ENCODE measurements around the gene RAB13. TPM values are rescaled to one million over a fixed set of nuclear protein-coding genes. Genes with fewer than 3 reads are reported as not detected.

RAB13 gene
- polyA plus RNA-seq, 3 donors: 1.8 to 5.1 (median 3.9) TPM

DNA sequence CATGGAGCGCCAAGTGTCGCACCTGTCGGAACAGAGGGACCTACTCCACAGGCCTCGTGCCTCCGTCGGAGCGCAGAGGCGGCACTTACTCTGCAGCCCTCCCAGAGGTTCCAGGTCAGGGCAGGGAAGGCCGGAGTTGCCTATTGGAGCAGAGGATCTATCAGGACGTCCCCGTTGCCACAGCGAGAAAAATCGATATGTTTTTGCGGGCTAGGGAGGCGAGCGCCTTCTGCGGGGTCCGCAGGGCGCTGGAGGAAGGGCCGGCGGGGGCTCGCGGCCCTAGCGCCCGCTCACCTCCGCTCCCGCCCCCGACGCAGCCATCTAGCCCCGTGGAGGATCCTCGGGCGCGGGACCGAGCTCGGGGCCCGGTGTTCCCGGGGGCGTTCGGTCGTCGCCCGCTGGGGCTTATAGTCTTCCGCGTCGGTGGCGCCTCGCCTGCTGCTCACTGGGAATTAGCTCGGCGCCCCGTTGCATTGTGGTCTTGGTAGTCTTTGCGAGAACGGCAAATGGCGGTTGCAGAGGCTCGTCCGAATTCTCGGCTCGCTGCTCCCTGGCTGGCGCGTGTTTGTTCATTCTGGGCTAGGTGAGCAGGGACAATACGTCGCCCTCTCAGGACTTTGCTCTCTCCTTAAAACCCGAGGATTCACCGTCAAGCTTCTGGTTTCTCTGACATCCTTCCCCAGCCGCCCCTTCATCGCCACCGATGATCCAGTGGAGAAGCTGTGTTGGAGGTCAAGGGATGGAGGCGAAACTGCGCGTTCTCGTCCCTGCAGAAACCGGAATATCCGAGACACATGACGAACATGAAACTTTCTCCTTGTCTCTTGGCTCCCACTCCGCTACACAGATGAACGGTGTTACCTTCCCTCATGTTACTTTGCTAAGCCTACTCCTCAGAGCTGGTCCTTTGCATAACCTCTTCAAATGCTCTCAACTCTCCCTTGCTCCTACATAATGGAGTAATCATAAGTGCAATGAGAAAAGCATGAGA, 8.6 kb downstream of the RAB13 start, which contains the start of gene JTB:
TSS of gene JTB (minus strand) at position 425 of the 991 bp plus-strand sequence. CDS start at position 3, 422 bp downstream.
- Mint-ChIP-seq H3K27ac (peak within 1 kb of the TSS; percentile 90 to 97 (median 94)), H3K9me3 (no peaks in the 10 kb centered on the region), H3K4me1 (peaks cover 50% of the 10 kb centered on the region), H3K27me3 (ENCODE audit: low read depth in 3 of 3) (peaks cover 0 to 2% (median 0%) of the 10 kb centered on the region in 3 donors), H3K4me3 (peak within 1 kb of the TSS; percentile 99), H3K36me3 (peaks cover 25 to 33% of the 10 kb centered on the region in 2 donors)
- Histone ChIP-seq H3K4me3 (replicated peaks in 1 of 3; ENCODE audit: low read depth in 2 of 3, low read length in 3 of 3) (peak within 1 kb of the TSS; percentile 75 to 95 (median 77)), H3K9me3 (replicated peaks in 1 of 2; ENCODE audit: control insufficient read depth in 1 of 2, insufficient read depth in 1 of 2, low read length in 2 of 2) (no peaks in the 10 kb centered on the region), H3K27me3 (ENCODE audit: control insufficient read depth in 2 of 2, insufficient read depth in 2 of 2, low read length in 2 of 2) (no peaks in the 10 kb centered on the region), H3K9ac (ENCODE audit: insufficient read depth, low read length, poor library complexity, severe bottlenecking) (peak within 1 kb of the TSS; percentile 83), H4K20me1 (ENCODE audit: insufficient read depth, low read length) (peaks cover 6% of the 10 kb centered on the region), H3K4me2 (replicated peaks; ENCODE audit: extremely low read depth, low read length, poor library complexity, severe bottlenecking) (peak within 1 kb of the TSS; percentile 90), H3K4me1 (ENCODE audit: control insufficient read depth in 1 of 2, insufficient read depth in 2 of 2, low read length in 2 of 2) (peaks cover 26 to 43% of the 10 kb centered on the region in 2 donors), H3K79me2 (ENCODE audit: insufficient read depth, low read length) (peaks cover 30% of the 10 kb centered on the region), H2AFZ (ENCODE audit: insufficient read depth, low read depth, low read length, poor library complexity, severe bottlenecking) (peak within 1 kb of the TSS; percentile 89), H3K36me3 (replicated peaks in 1 of 2; ENCODE audit: control insufficient read depth in 1 of 2, insufficient read depth in 2 of 2, low read length in 2 of 2) (peaks cover 23 to 31% of the 10 kb centered on the region in 2 donors), H3K27ac (ENCODE audit: low read depth in 1 of 2, low read length in 2 of 2) (peak within 1 kb of the TSS; percentile 53 to 85)
- TF ChIP-seq, protein P1, sequence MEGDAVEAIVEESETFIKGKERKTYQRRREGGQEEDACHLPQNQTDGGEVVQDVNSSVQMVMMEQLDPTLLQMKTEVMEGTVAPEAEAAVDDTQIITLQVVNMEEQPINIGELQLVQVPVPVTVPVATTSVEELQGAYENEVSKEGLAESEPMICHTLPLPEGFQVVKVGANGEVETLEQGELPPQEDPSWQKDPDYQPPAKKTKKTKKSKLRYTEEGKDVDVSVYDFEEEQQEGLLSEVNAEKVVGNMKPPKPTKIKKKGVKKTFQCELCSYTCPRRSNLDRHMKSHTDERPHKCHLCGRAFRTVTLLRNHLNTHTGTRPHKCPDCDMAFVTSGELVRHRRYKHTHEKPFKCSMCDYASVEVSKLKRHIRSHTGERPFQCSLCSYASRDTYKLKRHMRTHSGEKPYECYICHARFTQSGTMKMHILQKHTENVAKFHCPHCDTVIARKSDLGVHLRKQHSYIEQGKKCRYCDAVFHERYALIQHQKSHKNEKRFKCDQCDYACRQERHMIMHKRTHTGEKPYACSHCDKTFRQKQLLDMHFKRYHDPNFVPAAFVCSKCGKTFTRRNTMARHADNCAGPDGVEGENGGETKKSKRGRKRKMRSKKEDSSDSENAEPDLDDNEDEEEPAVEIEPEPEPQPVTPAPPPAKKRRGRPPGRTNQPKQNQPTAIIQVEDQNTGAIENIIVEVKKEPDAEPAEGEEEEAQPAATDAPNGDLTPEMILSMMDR (IDR thresholded peaks at IDR 0.05): no peak
- peak; percentile 62 to 79 (median 72) for DNase-seq
- WGBS (ENCODE audit: insufficient coverage): under 1% methylated on average over 68 of the region's 75 CpGs
- intact Hi-C loops (cut with micrococcal nuclease): no loop called here

DNA sequence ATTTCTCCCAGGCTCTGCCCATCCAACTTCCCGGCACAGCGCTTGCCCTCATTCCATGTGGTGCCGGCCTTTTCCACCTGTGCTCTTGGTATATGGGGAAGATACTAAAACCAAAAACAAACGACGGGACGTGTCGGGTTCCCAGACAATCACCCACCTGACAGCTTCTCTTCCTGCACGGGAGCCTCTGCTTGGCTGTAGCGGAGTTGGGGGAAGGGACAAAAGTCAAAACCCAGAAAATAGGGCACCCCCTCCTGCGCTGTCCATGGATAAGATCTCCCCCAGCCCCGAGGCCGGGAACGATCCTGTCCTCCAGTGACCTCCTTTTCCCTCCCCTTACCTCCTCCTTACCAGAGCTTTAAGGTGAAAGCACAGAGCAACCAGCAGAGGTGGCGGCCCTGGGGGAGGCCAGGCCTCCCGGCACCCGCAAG, 9.3 kb downstream of the RAB13 start:
- Mint-ChIP-seq H3K4me1 (peaks cover 53% of the 10 kb centered on the region), H3K27ac (peak overlapping the region; percentile 90 to 97 (median 92)), H3K27me3 (ENCODE audit: low read depth in 3 of 3) (peaks cover 0 to 4% (median 0%) of the 10 kb centered on the region in 3 donors), H3K9me3 (no peaks in the 10 kb centered on the region), H3K4me3 (peak overlapping the region; percentile 99), H3K36me3 (peaks cover 25 to 33% of the 10 kb centered on the region in 2 donors)
- WGBS (ENCODE audit: insufficient coverage): 0% methylated on average over 7 of the region's 16 CpGs
- TF ChIP-seq, protein P1 (IDR thresholded peaks at IDR 0.05): no peak
- no peaks in the 10 kb centered on the region for H3K9me3 ChIP-seq (replicated peaks in 1 of 2; ENCODE audit: control insufficient read depth in 1 of 2, insufficient read depth in 1 of 2, low read length in 2 of 2)
- H4K20me1 ChIP-seq (ENCODE audit: insufficient read depth, low read length): peaks cover 6% of the 10 kb centered on the region
- peak overlapping the region; percentile 89 for H2AFZ ChIP-seq (ENCODE audit: insufficient read depth, low read depth, low read length, poor library complexity, severe bottlenecking)
- H3K27me3 ChIP-seq (ENCODE audit: control insufficient read depth in 2 of 2, insufficient read depth in 2 of 2, low read length in 2 of 2): no peaks in the 10 kb centered on the region
- H3K4me3 ChIP-seq (replicated peaks in 1 of 3; ENCODE audit: low read depth in 2 of 3, low read length in 3 of 3): peak overlapping the region; percentile 75 to 95 (median 77)
- H3K27ac ChIP-seq (ENCODE audit: low read depth in 1 of 2, low read length in 2 of 2): peak overlapping the region; percentile 53 to 85
- peak overlapping the region; percentile 90 for H3K4me2 ChIP-seq (replicated peaks; ENCODE audit: extremely low read depth, low read length, poor library complexity, severe bottlenecking)
- peaks cover 30% of the 10 kb centered on the region for H3K79me2 ChIP-seq (ENCODE audit: insufficient read depth, low read length)
- peak overlapping the region; percentile 83 for H3K9ac ChIP-seq (ENCODE audit: insufficient read depth, low read length, poor library complexity, severe bottlenecking)
- H3K36me3 ChIP-seq (replicated peaks in 1 of 2; ENCODE audit: control insufficient read depth in 1 of 2, insufficient read depth in 2 of 2, low read length in 2 of 2): peaks cover 23 to 31% of the 10 kb centered on the region in 2 donors
- no peak for DNase-seq
- H3K4me1 ChIP-seq (ENCODE audit: control insufficient read depth in 1 of 2, insufficient read depth in 2 of 2, low read length in 2 of 2): peaks cover 25 to 43% of the 10 kb centered on the region in 2 donors
- intact Hi-C loops (cut with micrococcal nuclease): no loop called here
